HG02610 (cell line): ENCODE data around the gene C20orf202.

Experiments
- ATAC-seq: cut with Tn5 transposase; IDR thresholded peaks from one replicate; pipeline ENCODE4 v1.9.1; 2021; ENCODE audit warnings: mild to moderate bottlenecking, moderate library complexity; ENCODE audit not compliant: unreplicated experiment

C20orf202 gene

DNA sequence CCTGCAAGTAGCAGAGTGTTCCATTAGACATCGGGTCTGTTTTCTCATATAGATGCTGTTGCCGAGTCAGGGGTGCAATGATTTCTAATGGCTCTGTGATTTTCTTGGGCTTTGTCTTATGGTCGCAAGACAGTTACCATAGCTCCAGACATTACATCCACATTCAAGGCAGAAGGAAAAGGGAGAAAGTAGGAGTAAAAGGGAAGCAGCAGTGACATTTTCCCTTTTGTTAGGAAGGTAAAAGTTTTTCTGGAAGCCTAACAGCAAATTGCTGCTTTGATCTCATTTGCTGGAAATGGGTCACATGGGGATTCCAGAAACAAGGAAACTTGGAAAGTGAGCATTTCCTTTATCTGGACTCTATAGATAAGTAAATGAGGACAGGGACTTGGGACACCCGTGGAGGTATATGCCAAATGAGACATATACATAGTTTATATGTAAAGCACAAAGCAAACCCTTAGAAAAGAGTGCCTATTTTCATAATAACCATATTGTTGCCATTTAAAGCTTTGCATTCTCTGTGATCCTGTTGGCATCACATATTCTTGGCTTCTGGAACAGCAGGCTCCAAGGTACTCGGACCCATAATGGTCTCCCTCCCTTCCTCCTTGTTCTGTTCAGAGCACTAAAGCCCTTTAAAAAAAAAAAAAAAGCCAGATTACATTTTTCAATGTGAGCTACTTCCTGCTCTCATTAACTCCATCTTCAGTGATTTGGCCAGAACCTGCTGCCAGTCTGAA is at the start of gene C20orf202:
TSS of gene C20orf202 (plus strand) at position 693 of the 743 bp plus-strand sequence. CDS start 132 bp downstream, outside the sequence.
- ATAC-seq: no peak

DNA sequence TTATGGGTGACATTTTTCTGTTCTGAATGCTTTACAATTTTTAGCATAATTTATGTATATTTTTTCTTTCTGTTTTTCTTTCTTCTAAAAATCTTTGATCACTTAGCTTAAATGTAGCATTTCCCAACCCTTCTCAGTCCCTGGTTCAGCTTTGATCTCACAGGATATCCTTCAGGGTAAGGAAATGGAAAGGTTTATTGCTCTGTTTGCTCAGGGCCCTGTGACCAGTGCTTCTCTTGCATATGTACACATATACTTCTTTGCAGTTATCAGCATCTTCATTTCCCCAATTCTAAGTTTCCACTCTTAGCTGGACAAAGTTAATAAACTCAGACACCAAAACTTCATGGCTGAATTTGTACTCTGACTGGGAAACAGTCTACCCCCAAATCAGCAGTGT is 49.0 kb upstream of the C20orf202 start:
- ATAC-seq: no peak

DNA sequence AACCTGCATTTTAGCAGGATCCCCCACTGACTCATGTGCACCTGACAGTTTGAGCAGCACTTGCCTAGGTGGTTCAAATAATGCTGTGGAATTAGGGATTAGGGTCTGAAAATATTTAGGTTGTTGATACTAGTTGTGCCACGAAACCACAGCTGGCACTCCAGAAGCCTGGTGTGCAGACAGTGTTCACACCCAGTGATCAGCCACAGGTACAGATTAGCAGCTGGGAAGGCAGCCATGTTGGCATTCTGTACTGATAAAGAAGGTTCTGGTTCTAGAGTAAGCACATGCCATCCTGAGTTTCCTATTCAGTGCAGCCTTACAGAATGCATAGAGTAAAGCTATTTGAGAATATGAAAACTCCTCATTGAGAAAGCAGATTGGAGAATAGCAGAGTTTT is 48.6 kb upstream of the C20orf202 start:
- ATAC-seq: no peak

DNA sequence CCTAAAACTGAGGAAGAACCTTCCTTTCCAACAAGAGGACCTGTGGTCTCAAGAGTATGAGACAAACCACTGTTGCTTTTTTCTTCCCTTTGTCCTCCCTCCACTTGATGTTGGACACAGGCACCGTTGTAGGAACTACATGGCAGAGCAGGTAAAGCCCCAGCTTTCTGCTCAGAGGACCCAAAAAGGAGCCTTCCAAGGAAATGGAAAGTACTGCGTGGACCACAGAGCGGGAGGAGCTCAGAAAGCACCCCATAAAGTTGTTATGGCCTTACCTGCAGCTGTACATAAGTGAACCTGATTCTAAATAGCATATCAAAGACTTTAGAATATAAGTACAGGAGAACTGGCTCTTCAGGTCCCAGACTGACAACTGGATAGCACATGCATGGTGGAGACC is 47.9 kb upstream of the C20orf202 start:
- ATAC-seq: no peak

DNA sequence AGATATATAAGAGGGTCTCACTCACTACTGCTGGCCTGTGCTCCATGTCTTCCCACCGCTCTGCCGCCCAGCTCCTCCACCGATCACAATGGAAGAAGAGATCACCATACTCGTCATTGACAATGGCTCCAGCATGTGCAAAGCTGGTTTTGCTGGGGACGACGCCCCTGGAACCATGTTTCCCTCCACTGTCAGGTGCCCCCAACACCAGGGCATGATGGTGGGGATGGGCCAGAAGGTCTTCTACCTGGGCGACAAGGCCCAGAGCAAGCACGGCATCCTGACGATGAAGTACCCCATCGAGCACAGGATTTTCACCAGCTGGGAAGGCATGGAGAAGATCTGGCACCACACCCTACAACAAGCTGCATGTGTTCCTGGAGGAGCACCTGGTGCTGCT is 42.8 kb upstream of the C20orf202 start:
- no peak for ATAC-seq

DNA sequence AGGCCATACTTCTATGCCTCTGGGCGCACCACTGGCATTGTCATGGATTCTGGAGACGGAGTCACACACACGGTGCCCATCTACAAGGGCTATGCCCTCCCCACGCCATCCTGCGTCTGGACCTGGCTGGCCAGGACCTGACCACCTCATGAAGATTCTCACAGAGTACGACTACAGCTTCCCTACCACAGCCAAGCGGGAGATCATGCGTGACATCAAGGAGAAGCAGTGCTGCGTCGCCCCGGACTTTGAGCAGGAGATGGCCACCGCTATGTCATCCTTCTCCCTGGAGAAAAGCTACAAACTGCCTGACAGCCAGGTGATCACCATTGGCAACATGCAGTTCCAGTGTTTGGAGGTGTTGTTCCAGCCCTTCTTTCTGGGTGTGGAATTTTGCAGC is 42.3 kb upstream of the C20orf202 start:
- ATAC-seq: no peak

DNA sequence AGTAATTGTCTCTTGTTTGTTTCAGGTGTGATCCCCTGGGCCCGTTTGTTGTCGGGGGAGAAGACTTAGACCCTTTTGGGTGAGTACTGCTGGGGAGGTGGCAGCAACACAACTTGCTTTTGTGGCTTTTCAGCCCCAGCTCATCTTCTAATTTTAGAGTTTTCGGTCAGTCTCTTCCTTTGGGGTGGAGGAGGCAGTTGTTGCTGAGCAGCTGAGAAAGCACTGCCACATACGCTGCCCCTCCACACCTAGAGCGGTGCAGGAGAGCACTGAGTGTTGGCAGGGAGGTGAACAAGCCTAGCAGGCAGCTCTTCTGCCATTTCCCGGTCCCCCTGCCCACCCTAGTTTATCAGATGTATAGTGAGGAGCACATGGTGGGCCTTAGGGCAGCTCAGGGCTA is 40.1 kb upstream of the C20orf202 start:
- no peak for ATAC-seq

DNA sequence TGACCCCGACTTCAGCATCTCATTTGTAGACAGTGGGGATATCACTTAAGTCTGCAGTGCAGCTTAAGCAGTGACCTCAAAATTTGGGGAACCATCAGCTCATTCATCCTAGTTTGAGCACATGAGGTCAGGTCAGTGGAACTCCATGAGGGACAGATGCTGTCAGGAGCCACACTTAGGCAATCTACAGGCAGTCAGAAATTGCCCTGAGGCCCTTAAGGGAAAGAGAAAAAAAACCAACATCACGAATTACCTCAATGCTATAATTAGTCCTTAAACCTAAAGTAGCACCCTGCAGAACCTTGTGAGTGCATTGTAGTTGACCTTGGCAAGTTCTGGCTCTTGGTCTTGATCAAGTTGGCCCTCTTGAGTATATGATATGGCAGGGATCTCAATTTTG is 39.6 kb upstream of the C20orf202 start:
- ATAC-seq: no peak

DNA sequence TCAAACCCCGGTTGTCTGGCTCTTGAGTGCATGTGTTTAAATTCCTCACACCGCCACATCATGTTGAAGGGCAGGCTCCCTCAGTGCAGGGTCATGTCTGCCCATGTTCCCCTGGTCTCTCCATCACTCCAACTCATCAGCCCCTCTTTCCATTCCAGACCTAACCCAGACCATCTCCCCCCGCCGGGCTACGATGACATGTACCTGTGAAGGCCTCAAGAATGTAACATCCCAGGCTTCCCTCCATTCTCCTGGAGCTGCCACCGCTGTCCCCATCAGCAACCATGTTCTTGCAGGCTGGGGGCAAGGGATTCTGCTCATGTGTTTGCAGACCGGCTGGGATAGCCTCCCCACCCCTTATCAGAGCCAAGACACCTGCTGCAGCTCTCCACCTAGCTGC is 38.4 kb upstream of the C20orf202 start:
- no peak for ATAC-seq

DNA sequence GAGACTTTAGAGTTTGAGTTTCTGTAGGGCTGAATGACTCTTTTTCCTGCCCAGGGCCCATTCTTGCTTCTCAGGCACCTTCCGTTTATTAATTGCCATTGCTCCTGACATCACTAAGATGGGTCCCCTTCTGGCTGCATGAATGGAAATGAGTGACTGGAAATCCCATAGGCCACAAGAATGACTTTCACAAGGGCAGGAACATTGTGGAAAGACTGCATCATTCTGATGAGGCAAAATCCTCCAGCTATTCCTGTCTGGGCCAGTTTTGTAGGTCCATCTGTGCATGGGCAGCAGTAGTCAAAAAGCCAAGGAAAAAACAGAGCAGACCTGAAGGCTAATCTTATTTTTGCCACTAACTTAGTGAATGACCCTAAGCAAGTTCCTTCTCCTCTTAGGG is 37.7 kb upstream of the C20orf202 start:
- ATAC-seq: no peak

DNA sequence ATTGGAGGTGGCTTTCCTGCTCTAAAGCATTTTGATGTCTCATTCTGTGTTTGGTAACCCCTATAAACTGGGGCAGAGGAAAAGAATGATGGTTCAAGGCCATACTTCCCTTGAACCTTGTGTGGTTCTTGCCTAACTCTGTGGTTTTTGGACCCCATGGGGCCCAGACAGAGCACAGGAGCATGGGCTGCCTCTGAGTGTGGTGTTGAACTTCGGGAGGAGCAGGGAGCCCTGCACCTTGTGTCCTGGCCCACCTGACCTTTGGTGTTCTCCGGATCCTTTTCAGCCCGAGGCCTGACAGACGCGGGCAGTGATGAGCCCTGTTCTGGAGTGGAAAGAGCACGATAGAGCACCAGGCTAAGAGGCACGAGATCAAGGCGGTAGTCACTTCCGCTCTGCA is 37.3 kb upstream of the C20orf202 start:
- no peak for ATAC-seq

DNA sequence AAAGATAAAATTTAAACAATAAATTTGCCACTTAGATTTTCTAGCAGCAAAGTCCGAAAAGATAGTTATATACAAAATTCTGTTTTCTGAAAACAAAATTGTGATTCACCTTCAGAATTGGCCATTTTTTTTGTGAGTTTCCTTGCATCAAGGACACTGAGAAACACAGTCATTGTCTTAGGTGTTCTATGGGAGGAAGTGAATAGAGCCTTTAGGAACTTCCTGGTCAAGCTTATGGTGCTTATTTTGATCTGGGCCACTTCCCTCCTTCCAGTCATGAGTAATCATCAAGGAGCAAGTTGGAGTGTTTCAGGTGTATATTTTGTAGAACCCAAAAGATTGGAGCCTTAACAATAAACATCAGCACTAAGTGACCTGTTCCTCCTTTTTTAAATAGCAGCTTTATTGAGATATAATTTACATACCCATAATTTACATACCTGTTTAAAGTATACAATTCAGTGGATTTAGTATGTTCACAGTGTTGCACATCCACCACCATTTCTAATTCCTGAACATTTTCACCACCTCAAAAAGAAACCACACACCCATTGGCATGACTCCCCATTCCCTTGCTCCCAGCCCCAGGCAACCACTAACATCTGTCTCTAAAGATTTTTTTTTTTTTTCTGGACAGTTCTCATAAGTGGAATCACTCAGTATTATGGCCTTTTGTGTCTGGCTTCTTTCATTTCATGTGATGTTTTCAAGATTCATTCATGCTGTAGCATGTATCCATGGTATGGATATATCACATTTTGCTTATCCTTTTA is 36.1 kb upstream of the C20orf202 start:
- no peak for ATAC-seq

DNA sequence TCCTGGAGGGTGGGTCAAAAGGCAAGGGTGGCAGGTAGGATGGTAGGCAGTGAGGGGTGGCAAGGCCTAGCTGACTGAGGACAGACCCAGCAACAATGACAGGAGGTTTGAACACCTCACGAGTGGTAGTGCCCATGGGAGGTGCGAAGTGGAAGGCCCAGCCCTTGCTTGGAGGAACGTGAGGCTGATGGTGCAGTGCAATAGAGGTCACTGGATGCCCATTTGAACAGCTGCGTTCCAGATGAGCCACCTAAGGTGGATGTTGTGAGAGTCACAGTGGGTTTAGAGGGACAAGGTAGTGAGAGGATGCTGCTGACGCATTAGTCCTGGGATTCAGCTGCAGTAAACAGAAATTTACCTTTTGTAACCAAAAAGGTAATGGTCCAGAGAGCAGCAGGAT is 34.0 kb upstream of the C20orf202 start:
- no peak for ATAC-seq

DNA sequence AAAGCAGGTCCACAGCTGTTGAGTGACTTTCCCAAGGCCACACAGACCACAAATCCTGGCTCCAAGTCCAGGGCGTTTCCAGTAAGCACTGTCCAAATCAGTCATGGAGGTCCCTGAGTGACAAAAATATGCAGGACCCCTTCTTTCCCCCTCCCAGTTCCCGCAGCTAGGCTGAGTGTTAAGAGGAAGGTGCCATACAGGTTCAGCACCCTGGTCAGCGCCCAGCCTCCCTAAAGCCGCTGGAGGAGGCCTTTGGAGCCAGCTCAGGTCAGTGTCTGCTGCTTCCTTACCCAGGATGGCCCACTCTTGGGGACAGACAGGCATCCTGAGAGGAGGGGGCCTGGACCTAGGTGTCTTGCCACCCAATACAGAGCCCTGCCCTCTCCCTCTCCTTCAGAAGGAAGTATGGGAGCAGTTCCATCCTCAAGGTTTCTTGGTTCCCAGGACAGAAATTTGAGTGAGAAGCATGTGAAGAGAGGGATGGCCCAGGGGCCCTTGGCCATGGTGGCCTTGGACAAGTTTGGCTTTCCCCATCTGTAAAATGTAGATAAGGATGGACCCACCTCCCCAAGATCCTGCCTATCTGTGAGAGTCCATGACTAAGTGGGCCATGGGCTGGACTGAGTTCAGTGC is 31.7 kb upstream of the C20orf202 start:
- no peak for ATAC-seq

DNA sequence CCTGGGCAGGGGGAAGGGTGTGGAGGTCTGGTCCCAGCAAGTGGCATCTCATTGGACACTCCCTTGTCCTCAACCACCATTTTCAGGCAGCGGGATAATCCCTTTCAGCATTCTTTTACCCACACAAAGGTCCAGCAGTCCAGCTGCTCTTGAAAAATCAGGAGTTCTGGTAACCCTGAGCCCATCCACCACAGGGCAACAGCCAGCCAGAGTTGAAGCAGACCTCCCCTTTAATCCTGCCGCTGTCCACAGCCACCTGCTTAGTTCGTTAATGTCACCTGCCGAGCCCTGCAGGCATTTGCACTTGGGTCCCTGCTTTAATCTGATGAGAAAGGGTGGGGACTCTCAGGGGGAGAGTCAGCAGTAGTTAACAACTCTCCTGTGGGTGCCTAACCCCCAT is 29.6 kb upstream of the C20orf202 start:
- ATAC-seq: no peak

DNA sequence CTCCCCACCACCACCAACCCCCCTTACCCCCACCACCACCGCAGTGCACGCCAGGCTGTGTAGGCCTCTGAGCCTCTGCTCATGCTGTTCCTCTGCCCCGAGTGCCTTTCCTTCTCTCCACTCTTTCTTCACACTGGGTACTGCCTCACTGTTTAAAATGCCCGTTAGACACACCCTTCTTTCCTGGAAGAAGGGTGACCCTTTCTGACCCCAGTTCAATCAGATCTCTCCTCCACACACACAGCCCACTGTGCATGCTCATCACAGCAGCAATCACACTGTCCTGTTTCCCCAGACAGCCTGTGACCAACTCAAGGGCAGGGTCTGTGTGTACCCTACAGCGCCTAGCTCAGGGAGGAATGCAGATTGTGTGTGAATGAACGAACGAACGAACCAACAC is 28.5 kb upstream of the C20orf202 start:
- no peak for ATAC-seq

DNA sequence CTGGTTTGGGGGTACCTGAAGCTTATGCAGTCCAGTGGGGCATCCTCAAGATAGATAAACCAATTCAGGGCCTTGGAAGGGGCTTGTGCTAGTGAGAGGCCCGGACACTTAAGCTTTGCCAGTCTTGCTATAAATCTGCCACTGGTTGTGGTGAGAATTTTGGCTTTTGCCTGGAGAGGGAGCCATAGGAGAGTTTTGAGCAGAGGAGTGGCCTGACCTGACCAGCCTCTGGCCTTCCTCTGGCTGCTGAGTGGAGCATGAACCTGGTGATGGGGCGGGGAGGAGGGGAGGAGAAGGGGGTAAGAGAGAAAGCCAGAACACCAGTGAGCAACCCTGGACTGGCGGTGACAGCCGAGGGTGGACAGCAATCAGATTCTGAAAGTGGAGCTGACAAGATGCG is 25.6 kb upstream of the C20orf202 start:
- no peak for ATAC-seq

DNA sequence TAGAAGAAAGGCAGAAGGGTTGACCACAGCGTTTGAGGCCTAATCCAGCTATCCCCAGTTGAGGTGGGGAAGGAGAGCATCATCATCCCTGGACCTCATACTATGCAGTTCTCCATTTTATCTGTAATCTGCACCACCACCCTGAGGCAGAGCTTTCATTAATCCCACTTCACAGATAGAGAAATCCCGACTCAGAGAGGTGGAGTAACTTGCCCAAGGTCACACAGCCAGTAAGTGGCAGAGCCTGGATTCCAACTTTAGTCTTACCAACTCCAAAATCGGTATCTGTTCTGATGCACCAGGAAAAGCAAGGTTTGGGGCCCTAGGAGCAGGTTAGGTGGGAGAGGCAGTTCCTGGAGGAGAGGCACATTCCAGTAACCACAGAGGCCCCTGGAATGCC is 25.2 kb upstream of the C20orf202 start:
- no peak for ATAC-seq

DNA sequence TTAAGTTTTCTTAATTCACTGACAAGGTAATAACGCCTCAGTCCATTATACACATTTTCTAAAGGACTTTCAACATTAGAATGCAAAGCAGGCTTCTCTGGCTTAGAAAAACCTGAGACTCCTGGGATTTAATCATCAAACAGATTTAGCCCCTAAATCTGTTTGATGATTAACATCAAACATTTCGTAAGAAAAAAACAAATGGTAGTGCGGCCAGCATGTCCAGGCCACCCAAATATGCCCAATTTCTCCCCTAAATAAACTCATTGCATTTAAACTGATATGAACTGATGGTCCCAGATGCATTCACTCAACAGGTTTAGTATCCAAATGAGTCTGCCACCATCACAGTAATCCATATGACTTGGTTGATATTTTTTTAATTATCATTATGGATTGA is 24.6 kb upstream of the C20orf202 start:
- no peak for ATAC-seq

DNA sequence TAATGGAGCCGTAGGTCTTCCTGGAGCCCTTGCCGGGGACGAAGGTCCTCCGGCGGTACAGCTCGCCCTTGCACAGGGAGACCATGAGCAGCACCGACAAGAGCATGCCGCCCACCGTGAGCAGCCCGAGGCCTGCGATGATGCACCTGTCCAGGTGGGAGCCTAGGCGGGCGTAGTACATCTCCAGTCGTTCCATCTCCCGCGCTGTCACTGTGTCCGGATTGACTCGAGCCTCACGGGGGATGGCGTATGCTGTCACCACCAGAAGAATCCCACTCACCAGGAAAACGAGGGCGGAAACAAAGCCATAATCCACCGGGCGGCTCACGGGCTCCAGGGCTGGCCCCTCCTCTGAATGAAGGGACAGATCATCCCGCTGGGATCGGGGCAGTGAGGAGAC is 22.3 kb upstream of the C20orf202 start:
- no peak for ATAC-seq

DNA sequence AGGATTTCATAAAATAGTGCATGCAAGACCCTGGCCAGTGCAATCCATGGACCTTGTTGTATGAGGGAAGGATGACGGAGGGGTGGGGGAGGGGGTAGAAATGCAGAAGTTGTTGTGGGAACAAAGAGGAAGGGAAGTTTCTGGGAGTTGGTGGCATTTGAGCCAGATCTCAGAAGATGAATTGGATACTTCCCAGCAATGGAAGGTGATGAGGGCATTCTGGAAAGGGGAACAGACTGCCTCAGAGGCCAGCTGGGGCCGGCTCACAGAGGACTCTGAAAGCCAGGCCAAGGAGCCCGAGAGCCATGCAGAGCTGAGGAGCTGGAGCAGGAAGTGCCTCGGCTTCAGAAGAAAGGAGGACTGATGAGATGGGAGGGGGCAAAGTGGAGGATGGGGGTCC is 21.1 kb upstream of the C20orf202 start:
- ATAC-seq: no peak

DNA sequence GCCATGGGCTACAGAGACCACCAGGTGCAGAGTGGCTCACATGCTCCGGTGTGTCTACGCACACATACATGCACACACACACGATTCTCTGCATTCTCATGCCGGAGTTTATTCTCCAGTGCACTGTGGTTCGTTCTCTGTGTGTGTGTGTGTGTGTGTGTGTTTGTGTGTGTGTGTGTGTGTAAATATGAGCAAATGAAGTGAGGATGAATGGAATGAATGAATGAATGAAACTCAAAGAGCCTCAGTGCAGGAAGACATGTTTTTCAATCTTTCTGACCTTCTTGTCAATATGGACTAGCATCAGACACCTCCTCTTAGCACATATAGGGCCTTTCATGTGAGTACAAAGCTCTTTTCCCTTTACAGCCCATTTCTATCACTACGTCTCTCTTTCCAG is 20.1 kb upstream of the C20orf202 start:
- no peak for ATAC-seq
